Activated CD4-positive, alpha-beta T cell treated with anti-CD3 and anti-CD28 coated beads, Interleukin-2, Interleukin-6, amounts not matched to agents 100 ng/mL and 50 ng/mL, durations not matched to agents 16 hours and 8 hours (primary cell): ENCODE data around the gene SLC35B2.

Experiments used
- DNase-seq: peaks from one replicate; pipeline ENCODE4 v3.0.0-alpha.2; 2020

The SLC35B2 gene

GRCh38 chr6:44257025-44257752, at the start of gene SLC35B2:
TSS of gene SLC35B2 (minus strand) at chr6:44257528. CDS start at chr6:44257410, 118 bp downstream.
- DNase-seq, result peak; percentile 78

GRCh38 chr6:44306710-44307109, 49.4 kb upstream of the SLC35B2 start:
- no peak for DNase-seq

GRCh38 chr6:44305200-44305725, 47.9 kb upstream of the SLC35B2 start:
- DNase-seq, result no peak

- DNase-seq, result peak; percentile 42
Observed at GRCh38 chr6:44304282-44305199, 47.2 kb upstream of the SLC35B2 start.

GRCh38 chr6:44303842-44304241, 46.5 kb upstream of the SLC35B2 start:
- no peak for DNase-seq

GRCh38 chr6:44302856-44303255, 45.5 kb upstream of the SLC35B2 start:
- no peak for DNase-seq

- DNase-seq, result no peak
Observed at GRCh38 chr6:44301782-44302564, 44.6 kb upstream of the SLC35B2 start.

GRCh38 chr6:44301106-44301505, 43.8 kb upstream of the SLC35B2 start:
- DNase-seq, result no peak

- no peak for DNase-seq
Observed at GRCh38 chr6:44300292-44300823, 43.0 kb upstream of the SLC35B2 start.

- no peak for DNase-seq
Observed at GRCh38 chr6:44298864-44299263, 41.5 kb upstream of the SLC35B2 start.

- DNase-seq, result no peak
Observed at GRCh38 chr6:44298055-44298803, 40.9 kb upstream of the SLC35B2 start.

GRCh38 chr6:44297063-44298038, 40.0 kb upstream of the SLC35B2 start:
- peak; percentile 43 for DNase-seq

GRCh38 chr6:44294832-44295791, 37.8 kb upstream of the SLC35B2 start:
- no peak for DNase-seq

- DNase-seq, result no peak
Observed at GRCh38 chr6:44292661-44293365, 35.5 kb upstream of the SLC35B2 start.

- no peak for DNase-seq
Observed at GRCh38 chr6:44291841-44292240, 34.5 kb upstream of the SLC35B2 start.

GRCh38 chr6:44289726-44290260, 32.5 kb upstream of the SLC35B2 start:
- DNase-seq, result no peak

- DNase-seq, result no peak
Observed at GRCh38 chr6:44286747-44287146, 29.4 kb upstream of the SLC35B2 start.

- DNase-seq, result no peak
Observed at GRCh38 chr6:44286285-44286565, 28.9 kb upstream of the SLC35B2 start.
